Colon (tissue), 2 donors: Measurements from ENCODE around the gene ZWINT.

Source experiments
- FAIRE-seq: peaks from 2 replicates; lab custom pipeline; 2012; peaks lifted over from hg19 to GRCh38; lab: Jason Lieb, UNC
- donor health status: control.
- donor health status: control.

ZWINT gene, protein sequence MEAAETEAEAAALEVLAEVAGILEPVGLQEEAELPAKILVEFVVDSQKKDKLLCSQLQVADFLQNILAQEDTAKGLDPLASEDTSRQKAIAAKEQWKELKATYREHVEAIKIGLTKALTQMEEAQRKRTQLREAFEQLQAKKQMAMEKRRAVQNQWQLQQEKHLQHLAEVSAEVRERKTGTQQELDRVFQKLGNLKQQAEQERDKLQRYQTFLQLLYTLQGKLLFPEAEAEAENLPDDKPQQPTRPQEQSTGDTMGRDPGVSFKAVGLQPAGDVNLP

DNA sequence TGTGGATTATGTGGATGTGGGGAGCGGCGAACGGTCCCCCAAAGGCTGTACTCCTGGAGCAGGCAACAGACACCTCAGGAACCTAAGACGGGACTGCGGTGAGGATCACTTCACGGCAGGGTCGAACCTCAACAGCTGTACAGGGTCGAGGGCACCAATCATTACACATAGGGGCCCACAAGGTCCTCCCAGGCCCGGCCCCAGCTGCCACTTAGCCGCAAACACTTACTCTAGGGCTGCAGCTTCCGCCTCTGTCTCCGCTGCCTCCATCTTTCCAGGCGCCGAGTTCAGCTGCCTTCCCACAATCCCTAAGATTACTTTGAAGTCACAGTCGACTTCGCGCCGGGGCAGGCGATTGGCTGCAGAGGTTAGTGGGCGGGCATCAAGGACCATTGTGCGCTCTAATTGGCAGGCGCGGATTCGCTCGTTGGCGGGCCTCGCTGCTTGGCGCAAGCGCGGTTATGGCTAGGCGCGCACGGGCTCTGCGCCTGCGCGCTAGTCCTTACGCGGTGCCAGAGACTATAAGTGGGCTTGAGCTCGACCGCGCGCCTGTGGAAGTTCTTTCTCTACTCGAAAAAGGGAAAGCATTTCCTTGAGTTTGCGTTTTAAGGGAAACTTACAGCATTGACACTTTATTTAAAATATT lies at the start of gene ZWINT:
ZWINT (minus strand) TSS at position 293 of the 646 bp plus-strand sequence; CDS start at position 270, 23 bp downstream.
- FAIRE-seq: peak; percentile 58

DNA sequence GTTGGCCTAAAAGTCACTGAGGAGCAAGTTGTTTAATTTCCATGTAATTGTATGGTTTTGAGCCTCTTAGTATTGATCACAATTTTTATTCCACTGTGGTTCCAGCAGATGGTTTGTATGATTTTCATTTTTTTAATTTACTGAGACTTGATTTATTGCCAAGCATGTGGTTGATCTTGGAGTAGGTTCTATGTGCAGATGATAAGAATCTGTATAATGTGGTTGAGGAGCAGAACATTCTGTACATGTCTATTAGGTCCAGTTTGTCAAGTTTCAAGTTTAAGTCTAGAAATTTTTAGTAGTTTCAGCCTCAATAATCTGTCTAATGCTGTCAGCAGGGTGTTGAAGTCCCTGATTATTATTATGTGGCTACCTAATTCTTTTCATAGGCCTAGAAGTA lies 22.7 kb upstream of the ZWINT start:
- FAIRE-seq: no peak

DNA sequence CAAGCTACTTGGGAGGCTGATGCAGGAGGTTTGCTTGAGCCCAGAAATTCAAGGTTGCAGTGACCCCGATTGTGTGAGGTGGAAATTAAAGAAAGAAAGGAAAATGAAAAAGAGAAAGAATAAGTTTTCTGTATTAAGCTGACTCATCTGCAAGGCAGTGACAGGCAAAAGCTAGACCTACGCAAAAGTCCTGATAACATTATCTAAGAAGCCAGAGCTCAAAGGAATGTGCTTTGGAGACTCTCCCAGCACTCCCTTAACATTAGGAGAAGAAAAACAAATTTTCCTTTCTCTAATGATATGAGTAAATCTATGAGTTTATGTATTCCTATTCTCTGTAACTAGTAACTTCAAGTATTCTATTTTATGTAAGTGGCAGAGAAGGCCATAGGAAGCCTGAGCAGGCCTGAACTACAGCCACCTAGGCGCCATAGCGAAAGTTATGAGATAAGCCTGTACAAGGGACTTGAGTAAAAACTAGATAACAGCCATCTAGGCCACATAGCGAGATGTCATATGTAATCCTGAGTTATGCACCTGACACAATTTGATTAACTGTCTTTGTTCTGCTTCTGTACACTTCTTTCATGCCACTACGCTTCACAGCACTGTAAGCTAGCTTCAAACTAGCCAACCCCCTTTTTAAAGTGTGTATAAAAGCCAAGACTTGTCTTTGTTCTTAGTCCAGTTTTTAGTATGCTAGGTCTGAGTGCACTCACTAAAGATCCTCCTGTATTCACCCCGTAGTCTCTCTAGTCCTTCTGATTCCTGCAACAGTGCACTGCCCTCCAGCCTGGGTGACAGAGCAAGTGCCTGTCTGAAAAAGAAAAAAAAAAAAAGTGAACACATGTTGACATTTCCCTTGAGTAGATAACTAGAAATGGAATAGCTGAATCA lies 9.4 kb upstream of the ZWINT start:
- no peak for FAIRE-seq

DNA sequence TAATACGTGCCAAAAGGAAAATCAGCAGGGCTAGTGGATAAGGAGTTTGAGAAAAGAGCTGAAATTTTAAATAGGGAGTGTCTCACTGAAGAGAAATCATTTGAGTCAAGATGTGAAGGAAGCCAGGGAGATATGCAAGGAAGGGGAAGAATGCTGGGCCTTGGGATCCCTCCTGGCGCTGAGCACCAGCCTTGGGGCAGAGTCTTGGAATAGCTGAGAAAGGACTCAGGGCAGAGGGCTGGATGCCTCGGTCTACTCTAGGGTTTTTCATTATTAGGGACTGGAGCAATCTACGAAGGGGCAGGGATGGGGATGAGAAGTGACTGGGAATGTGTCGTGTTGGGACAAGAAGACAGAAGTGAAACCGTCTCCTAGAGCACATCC lies 484 bp downstream of the ZWINT start:
- no peak for FAIRE-seq

DNA sequence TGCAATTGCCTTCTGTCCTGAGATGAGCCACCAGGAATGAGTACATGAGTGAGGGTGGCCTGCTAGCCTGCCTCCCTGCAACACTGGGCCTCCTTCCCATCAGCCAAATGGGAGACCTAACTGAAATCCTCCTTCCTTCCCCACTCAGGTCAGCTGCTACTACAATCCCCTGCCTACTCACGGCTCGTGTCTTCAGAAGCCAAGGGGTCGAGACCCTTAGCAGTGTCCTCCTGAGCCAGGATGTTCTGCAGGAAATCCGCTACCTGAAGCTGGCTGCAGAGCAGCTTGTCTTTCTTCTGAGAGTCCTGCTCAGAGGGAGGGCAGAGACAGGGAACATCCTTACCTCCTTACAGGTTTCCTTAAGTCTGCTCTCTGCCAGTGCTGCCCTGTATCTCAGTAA lies 1.2 kb downstream of the ZWINT start:
- FAIRE-seq: no peak

DNA sequence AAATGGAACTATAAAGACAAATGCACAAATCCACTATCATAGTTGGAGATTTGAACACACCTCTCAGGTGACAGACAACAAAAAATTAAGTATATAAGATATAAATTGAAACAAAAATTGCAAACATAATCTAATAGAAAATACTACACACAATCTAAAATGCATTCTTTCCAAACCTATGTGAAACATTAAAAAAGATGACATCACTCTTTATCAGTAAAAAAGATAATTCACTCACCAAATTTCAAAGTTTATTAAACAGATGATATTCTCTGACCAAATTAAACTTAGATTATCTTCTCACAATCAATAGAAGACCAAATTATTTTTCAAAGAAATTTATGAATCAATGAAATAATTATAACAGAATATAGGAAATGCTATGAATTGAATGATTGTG lies 4.0 kb downstream of the ZWINT start:
- no peak for FAIRE-seq

DNA sequence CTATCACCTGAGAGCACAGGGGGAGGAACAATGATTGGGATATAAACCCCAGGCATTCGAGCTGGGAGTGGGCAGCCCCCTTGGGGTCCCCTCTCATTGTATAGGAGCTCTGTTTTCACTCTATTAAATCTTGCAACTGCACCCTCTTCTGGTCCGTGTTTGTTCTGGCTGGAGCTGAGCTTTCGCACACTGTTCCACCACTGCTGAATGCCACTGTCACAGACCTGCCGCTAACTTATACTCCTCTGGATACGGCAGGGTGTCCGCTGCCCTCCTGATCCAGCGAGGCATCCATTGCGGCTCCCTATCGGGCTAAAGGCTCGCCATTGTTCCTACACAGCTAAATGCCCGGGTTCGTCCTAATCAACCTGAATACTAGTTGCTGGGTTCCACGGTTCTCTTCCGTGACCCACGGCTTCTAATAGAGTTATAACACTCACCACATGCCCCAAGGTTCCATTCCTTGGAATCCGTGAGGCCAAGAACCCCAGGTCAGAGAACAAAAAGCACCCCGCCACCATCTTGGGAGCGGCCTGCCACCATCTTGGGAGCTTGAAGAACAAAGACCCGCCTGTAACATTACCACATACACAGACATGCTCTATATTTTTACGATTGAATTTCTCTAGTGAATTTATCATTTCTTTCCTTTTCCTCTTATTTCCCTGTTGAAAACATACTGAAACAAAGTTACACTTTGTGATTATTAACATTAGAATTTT lies 9.0 kb downstream of the ZWINT start:
- FAIRE-seq: no peak

DNA sequence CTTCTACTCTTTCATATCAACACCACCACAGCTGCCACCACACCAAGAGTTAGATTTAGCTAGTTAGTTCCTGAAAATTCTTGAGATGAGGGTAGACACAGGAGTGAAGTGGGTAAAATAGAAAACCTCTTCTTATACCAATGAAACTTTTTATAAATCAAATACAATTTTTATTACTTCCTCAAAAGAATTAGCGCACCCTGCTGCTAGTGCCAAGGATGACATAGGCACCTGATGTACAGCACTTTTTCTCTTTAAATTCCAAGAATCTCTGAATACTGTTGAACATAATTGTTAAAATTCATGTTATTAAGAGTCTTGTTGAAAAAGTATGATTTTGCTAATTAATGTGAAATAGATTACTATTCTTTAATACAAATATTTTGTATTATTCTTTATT lies 11.4 kb downstream of the ZWINT start:
- FAIRE-seq: no peak

DNA sequence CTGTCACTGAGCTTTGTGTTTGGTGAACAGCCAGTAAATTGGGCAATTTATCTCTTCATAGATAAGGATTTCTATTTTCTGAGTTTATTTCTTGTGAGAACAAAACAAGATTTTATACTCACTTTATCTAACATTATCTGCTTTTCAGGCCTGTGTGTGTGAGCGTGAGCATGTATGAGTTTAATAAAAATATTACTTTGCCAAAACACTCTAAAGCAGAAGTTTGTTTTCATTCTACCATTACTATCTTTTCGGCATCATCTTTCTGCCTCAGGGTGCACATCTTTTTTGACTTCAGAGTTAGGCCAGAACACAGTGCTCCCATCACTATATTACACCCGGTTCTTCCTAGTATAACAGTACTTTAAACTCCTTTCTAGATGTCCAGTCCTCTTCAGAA lies 13.0 kb downstream of the ZWINT start:
- no peak for FAIRE-seq

DNA sequence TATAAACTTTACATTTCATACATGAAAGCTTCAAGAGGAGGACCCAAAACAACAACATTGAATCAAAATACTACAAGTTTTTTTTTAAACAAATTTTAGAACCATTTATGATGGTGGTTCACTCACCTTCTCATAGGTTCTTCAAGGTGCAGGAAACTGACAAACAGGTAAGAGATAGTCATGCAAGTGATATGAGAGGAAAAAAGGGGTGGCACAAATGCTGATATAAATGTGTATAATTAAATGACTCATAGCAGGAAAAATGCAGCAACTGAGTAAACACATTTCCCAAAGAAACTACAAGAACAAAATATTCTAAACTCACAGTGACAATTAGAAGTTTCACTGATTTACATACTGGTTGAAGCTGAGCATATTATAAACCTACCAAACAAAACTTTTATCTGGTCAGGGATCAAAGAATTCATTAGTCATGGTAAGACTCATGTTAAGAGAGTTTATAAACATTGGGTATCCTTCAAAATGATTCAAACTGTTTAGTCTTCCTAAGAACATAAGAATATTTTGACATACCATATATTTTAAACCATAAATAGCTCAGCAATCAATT lies 14.1 kb downstream of the ZWINT start:
- no peak for FAIRE-seq

DNA sequence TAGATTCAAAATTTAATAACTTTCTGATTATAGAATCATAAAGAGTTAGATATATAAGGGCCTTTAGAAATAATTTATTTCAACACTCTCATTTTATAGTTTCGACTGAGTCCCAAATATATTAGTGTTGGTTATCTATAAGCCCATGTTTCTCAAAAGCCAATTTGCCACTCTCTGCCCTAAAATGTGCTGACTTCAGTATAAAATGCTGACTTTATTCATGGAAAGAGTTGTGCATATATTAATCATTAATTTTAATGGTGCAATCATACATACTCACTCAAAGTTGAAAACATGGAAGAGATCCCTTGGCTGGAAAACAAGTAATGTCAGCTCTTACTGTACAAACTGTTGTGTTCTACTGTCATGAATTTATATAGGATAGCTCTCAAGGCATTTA lies 19.4 kb downstream of the ZWINT start:
- FAIRE-seq: no peak

DNA sequence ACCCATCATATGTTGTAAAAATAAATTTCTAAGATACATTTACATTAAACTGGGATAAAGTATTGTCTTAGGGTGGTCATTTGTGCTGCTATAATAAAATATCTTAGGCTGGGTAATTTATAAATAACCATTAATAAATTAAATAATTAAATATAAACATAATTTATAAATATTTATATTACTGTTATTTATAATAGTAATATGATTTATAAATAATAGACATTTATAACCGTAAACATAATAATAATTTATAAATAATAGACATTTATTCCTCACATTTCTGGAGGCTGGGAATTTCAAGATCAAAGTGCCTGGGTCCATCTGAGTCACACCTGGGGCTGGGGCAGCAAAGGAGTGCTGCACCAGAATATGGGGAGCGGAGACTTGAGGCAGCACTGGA lies 31.1 kb downstream of the ZWINT start:
- FAIRE-seq: peak; percentile 49

DNA sequence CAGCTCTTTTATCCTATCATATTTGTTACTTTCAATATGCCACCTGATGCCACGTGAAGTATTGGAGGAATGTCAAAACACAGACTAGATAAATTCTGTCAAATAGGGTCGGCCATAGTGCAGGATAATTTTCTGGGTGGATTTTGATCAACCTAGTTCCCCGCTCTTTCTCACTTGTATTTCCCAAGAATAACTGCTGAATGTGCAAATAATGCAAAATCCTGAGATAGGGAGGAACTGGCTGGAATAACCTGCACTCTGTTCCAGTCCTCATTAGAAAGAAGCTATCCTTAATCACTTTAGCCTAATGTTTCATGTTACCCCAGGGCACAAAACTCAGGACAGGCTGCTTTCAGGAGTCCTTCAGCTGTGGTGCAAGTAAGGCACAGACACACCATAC lies 33.9 kb downstream of the ZWINT start:
- FAIRE-seq: no peak

DNA sequence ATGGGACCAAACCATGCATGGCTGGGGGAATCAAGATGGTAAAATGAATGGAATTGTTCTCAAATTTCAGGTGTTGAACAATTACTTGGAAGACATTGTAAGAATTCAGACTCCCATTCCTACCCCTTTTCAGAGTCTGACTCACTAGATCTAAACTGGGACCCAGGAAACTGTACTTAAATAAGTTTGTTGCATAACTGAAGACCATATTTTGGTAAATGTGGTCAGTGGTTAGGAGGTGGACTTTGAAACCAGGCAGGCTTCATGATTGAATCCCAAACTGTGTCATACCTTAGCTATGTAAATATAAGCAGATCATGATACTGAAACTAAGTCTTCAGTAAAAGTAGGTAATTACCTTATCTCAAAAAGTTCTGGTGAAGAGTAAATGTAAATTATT lies 41.7 kb downstream of the ZWINT start:
- no peak for FAIRE-seq

DNA sequence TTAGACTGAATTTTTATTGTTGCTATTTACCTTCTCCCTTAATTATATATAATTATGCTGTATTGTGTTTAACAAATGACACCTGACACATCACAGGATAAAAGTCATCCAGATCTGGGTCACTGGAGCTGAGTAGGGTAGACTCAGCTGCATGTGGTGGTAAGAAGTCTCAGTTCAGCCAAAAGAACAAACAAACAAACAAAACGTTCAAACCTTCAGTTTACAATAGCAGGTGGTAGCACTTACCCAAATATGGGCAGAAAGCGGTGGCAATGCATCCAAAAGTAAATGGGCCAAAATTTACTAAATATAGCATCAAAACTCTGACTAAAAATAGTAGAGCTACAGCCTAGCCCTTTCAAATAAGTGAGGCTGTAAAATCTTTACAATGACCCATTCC lies 42.2 kb downstream of the ZWINT start:
- FAIRE-seq: no peak

DNA sequence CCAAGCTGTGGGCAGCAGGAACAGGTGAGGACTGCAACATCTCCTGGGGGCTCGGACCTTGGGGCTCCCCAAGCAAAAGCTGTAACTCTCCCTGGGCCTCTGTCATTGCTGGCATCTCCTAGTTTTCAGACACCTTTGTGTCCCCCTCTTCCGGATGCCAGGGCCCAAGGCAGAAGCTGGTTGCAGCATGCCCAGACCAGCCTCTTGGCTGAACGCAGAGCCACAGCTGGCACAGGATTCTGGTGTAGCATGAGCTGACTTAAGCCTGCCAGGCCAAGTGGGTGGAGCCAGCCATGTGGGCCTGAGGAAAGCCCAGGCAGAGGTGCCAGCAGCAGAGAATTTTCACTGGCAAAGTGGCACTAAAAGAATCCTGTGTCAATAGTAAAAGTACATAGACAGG lies 43.5 kb downstream of the ZWINT start:
- FAIRE-seq: no peak

DNA sequence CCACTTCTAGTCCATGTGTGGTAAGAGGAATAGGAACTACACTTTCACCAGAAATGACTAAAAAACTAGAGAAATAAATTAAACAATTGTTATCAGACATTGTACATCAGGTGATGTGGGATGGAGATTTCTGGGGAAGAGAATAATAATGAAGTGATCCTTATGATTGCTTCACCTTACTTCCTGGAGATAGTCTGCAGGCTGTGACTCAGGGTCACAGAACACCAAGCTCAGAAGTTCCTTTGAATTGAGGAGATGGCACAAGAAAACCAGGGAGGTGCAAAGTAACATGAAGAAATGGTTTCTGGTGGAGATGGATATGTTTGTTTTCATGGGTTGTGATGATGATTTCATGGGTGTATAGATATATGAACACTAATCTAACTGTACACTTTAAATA lies 44.5 kb downstream of the ZWINT start:
- FAIRE-seq: no peak
